WI38 (cell line): ENCODE results near the gene PPM1M.

ENCODE experiments used
- H3K4me3 ChIP-seq: 2 replicates; pipeline ENCODE4 v1.5.1; 2011; ENCODE audit warnings: low read depth, mild to moderate bottlenecking, control low read depth, low read length
- CTCF ChIP-seq: IDR thresholded peaks from 2 replicates; pipeline ENCODE4 v1.5.1; 2012; ENCODE audit warnings: low read depth, mild to moderate bottlenecking, control low read depth, low read length

The PPM1M gene

DNA sequence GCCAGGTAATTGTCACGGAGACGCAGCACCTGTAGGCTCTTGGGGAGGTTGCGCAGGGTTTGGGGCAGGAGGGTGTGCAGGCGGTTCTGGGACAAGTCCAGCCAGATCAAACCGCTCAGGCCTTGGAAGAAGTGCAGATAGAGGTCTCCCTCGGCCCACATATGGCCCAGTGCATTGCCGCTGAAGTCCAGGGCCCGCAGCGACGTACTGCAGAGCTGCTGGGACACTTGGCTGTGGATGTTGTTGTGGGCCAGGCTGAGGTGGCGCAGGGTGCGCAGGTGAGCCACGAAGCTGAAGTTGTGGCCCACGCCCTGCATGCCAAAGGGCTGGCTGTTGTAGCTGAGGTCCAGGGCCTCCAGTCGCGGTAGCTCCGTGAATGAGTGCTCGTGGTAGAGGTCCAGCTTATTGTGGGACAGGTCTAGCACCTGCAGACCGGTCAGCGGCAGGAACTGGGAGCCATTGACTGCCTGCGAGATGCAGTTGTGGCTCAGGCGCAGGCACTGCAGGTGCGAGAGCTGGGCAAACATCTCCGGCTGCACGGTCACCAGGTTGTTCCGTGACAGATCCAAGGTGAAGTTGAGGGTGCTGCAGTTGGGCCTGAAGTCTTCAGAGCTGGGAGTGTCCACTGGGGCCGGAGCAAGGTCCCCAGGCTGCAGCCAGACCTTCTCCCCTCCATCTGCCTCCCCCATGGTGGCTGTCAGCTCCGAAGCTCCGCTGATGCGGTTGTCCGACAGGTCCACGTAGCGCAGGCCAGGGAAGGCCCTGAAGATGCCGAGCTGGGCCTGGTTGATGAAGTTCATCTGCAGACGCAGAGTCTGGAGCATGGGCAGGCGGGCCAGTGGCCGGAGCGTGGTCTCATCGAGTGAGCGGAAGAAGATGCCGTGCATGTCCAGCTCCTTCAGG, 23.0 kb upstream of the PPM1M start:
- no peak for TF ChIP-seq CTCF

GRCh38 chr3:52223449-52224408, 21.8 kb upstream of the PPM1M start:
- H3K4me3 ChIP-seq = no peak overlapping the region
- TF ChIP-seq CTCF = no peak

More for the DNA sequence above, 23.0 kb upstream of the PPM1M start:
- H3K4me3 ChIP-seq = no peak overlapping the region

DNA sequence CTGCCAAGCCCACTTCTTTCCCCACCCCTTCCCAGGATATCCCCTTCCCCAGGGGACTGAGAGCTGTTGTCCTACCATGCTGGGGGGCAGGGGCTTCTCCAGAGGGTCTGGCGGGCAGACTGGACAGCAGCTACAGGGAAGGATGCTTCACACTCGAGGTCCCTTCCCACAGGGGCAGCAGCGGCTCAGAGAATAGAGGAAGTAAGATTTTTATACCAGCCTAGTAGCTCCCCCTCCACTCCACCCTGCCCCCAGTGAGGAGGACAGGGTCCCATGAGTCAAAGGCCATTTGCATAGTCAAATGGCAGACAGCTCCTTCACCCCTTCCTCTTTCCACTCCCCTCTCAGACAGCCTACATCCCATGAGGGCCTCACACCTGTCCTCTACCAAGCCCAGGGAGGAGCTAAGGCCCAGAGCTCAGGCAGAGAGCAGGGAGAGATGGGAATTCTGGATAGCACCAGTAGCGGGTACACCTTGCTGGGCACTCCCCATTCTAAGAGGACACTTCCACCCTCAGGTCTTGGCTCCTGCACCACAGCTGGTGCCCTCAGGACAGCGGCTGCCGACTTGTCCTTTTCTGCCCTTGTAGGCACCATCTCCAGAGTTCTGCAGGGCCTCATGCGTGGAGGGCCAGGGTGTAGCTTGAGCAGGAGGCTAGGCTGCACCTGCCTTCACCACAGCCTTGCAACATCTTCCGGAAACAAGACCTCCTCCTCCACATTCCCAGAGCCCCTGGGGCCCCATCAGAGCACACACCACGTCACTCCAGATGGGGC, 19.9 kb upstream of the PPM1M start, which contains the start of gene TLR9:
TLR9 (minus strand) TSS at position 194 of the 777 bp plus-strand sequence; CDS start at position 78, 116 bp downstream.
- TF ChIP-seq CTCF = no peak
- no peak within 1 kb of the TSS for H3K4me3 ChIP-seq

DNA sequence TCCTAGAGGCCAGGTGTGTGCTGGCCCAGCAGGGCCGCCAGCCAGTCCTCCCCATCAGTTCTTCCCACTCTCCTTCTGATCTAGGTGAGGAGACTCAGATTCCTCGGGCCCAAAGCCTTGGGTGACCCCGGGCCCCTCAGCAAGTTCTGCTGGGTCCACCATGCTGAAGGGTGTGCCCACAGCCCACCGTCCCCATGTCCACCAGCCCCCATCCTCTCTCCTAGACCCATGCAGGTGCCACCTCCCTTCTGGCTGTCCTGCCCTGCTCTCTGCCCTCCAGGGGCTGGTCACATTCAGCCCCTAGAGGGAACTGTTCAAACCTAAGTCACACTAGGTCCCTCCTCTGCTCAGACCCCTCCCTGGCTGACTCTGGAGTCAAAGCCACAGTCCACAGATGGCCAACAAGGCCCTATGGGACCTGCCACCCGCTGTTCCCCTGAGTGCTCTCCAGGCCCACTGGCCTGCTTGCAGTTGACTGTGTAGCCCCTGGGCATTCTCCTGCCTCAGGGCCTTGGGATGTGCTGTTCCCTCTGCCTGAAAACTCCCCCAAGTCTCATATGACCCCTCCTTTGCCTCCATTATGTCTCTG, 19.2 kb upstream of the PPM1M start:
- no peak overlapping the region for H3K4me3 ChIP-seq
- no peak for TF ChIP-seq CTCF

DNA sequence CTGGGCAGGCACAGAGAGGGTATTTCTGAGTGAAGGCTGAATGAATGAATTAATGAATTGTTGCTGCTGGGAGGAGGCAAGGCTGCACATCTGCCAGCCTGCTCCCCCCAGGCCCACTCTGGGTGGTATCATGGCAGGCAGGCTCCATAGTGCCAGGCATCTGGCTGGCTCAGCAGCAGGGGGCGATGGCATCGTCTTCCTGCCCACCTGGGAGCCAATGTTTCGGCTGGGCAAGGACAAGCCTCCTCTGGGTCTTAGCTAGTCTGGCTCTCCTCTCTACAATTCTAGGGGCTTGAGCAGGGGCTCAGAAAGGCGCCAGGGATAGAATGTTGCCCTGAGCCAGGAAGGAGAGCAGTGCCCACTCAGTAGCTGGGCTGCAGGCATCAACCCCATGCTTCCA, 18.4 kb upstream of the PPM1M start:
- no peak overlapping the region for H3K4me3 ChIP-seq
- TF ChIP-seq CTCF = no peak

- no peak for TF ChIP-seq CTCF
- no peak overlapping the region for H3K4me3 ChIP-seq
Measured at GRCh38 chr3:52227766-52228165, 17.8 kb upstream of the PPM1M start.
